Activated naive CD8-positive, alpha-beta T cell treated with anti-CD3 and anti-CD28 coated beads for 36 hours (primary cell): Measurements from ENCODE around the gene FAM193A. TPM values are rescaled to one million over a fixed set of nuclear protein-coding genes. Genes with fewer than 3 reads are reported as not detected.
A peak's percentile ranks its signal among the peaks of the same experiment; 100 is the strongest.
"Not testable (repeated sequence)": the region's sequence is repeated elsewhere in the genome, so short reads cannot be mapped to it uniquely, and the experiment has no call there.

Experiments
- DNase-seq: peaks from one replicate; pipeline ENCODE4 v3.0.0; 2021
- H3K27ac Mint-ChIP-seq: one replicate; pipeline ENCODE4 v1.8.0; 2022; ENCODE audit warnings: mild to moderate bottlenecking, moderate library complexity, mixed read lengths
- H3K27me3 Mint-ChIP-seq: one replicate; pipeline ENCODE4 v1.8.0; 2022; ENCODE audit warnings: mild to moderate bottlenecking, mixed read lengths
- H3K36me3 Mint-ChIP-seq: one replicate; pipeline ENCODE4 v1.8.0; 2021; ENCODE audit warnings: mild to moderate bottlenecking, mixed read lengths
- H3K4me1 Mint-ChIP-seq: one replicate; pipeline ENCODE4 v1.8.0; 2021; ENCODE audit warnings: mixed read lengths
- H3K4me3 Mint-ChIP-seq: one replicate; pipeline ENCODE4 v1.8.0; 2022; ENCODE audit warnings: mild to moderate bottlenecking, moderate library complexity, mixed read lengths
- H3K9me3 Mint-ChIP-seq: one replicate; pipeline ENCODE4 v1.8.0; 2022; ENCODE audit warnings: mixed read lengths
- total RNA-seq, 2 experiments: library from RNA; stranded (reverse); gene quantifications; one replicate each; pipeline ENCODE4 v1.2.3, GENCODE V29; 2021

FAM193A gene
- total RNA-seq, 2 experiments from 2014 or later = 18.9 TPM

DNA sequence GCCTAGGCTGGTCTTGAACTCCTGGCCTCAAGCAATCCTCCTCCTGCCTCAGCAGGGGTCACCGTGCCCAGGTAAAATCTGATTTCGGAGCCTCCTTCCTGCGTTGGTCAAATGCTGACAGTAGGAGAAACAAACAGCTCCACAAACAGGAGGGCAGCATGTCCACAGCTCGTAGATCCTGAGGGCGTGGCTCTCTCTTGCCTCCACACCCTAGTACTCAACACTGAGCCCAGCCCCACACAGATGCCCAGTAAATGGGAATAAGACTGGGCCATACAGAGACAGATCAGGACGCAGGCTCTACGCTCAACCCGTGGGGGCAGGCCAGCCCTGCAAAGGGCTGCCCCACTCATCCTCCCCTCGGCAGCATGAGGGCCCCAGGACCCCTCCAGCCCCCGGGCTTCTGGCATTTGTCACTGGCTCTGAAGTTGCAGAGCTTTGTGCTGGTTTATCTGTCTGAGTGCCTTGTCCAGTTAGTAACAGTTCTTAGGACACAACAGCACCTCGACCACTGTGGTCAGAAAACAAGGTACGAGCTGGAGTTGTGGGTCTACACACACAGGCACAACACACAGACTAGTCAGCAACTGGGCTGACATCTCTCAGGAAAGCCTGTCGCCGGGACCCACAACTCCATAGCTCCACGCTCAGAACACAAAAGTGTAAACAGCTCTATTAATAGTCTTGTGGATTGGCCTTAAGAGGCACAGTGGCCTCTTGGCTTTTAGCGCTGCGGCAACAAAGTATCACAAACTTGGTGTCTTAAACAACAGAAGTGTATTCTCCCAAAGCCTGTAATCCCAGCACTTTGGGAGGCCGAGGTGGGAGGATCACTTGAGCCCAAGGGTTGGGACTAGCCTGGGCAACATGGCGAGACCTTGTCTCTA, 214.5 kb downstream of the FAM193A start:
- H3K4me1 Mint-ChIP-seq = peaks cover 45% of the 10 kb centered on the region

DNA sequence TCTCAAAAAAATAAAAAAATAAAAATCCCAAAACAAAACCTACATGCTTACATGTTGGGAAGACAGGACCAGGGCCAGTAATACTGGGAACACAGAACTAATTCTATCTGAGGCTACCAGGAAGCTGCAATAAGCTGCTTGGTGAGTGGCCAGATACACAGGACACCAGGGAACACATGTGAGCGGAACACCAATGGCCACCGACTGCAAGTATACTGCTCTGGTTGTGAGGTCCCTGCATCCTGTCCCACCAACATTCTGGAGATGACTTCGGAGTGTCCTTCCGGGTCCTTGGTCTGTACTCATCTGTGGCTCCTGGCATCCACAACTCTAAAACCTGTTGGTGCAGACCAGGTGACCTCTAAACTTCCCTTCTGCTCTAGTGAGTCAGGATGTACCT, 217.0 kb downstream of the FAM193A start:
- Mint-ChIP-seq H3K4me1 (peaks cover 28% of the 10 kb centered on the region), H3K36me3 (peaks cover 4% of the 10 kb centered on the region), H3K9me3 (no peaks in the 10 kb centered on the region), H3K27ac (no peak overlapping the region), H3K27me3 (no peaks in the 10 kb centered on the region), H3K4me3 (no peak overlapping the region)
- DNase-seq = no peak

More for the DNA sequence above, 214.5 kb downstream of the FAM193A start:
- H3K36me3 Mint-ChIP-seq = peaks cover 18% of the 10 kb centered on the region
- DNase-seq = no peak
- no peak overlapping the region for H3K27ac Mint-ChIP-seq
- H3K27me3 Mint-ChIP-seq = no peaks in the 10 kb centered on the region
- H3K4me3 Mint-ChIP-seq = no peak overlapping the region
- H3K9me3 Mint-ChIP-seq = no peaks in the 10 kb centered on the region

DNA sequence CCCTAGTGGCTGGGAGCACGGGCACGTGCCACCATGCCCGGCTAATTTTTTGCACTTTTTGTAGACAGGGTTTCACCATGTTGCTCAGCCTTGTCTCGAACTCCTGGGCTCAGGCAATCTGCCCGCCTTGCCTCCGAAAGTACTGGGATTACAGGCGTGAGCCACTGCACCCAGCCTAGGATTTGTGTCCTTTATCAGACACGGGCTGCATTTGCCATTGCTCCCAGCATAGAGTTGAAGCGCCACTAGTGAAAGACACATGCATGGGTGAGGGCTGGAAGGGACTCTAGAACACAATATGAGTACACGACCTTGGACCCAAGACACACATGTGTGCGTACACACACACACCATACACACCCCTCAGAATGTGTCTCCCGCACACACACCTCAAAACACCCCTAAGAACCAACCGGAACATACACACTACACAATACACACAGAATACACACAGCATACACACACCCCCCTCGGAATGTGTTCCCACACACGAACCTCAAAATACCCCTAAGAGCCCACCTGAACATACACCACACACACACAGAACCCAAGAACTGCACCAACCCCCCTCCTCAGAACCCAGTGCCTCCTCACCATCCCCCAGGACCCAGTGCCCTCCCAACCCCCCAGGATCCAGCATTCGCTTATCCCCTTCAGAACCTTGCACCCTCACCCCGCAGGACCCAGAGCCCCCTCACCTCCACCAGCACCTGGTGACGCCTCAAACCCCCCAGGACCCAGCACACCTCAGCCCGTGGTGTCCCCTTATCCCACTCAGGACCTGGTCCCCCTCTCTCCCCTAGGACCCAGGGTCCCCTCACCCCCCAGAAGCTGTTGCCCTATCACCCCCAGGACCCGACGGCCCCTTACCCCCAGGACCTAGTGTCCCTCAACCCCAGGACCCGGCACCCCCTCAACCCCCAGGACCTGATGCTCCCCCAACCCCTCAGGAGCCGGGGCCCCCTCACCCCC, 218.7 kb downstream of the FAM193A start:
- Mint-ChIP-seq H3K4me1 (peaks cover 24% of the 10 kb centered on the region), H3K4me3 (peak overlapping the region; percentile 84), H3K27me3 (no peaks in the 10 kb centered on the region), H3K27ac (peak overlapping the region; percentile 75), H3K36me3 (peaks cover 4% of the 10 kb centered on the region), H3K9me3 (no peaks in the 10 kb centered on the region)
- no peak for DNase-seq

DNA sequence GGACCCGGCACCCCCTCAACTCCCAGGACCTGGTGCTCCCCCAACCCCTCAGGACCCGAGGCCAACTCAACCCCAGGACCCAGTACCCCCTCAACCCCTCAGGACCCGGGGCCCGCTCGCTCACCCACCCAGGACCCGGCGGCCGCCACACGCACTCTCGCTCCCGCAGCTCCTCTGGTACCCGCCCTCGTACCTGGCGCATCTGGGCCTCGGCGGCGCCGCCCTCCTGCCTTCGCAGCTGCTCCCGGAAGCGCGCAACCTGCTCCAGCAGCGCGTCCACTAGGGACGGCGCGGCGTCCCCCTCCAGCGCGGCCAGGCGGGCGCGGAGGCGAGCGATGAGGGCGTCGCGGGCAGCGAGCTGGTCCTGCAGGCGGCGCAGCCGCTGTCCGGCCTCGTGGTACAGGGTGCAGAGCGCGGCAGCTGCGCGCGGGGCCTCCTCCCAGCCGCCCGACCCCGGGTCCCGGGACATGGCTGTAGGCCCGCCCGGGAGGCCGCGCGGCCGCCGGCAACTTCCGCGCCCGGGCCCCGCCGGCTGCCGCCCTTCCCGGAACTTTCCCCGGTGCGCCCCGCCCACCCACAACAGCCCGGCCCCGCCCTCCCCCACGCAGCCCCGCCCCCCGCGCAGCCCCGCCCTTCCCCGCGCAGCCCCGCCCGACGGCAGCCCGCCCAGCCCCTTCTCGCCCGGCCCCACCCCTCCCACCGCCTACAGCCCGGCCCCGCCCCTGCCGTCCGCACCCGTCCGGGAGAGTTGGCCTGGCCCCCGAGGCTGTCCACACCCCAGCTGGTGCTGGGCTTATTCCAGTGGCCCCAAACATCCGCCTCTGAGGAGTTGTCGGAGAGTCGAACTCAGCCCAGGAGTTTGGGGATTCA, 219.6 kb downstream of the FAM193A start, which contains the start of gene TNIP2:
Gene TNIP2 (minus strand): TSS at position 516 of the 870 bp plus-strand sequence. CDS start 47 bp downstream, at position 469.
- H3K36me3 Mint-ChIP-seq = peaks cover 4% of the 10 kb centered on the region
- H3K9me3 Mint-ChIP-seq = no peaks in the 10 kb centered on the region
- H3K27ac Mint-ChIP-seq = peak within 1 kb of the TSS; percentile 75
- H3K4me1 Mint-ChIP-seq = peaks cover 24% of the 10 kb centered on the region
- no peaks in the 10 kb centered on the region for H3K27me3 Mint-ChIP-seq
- peak within 1 kb of the TSS; percentile 84 for H3K4me3 Mint-ChIP-seq
- peak; percentile 82 for DNase-seq

DNA sequence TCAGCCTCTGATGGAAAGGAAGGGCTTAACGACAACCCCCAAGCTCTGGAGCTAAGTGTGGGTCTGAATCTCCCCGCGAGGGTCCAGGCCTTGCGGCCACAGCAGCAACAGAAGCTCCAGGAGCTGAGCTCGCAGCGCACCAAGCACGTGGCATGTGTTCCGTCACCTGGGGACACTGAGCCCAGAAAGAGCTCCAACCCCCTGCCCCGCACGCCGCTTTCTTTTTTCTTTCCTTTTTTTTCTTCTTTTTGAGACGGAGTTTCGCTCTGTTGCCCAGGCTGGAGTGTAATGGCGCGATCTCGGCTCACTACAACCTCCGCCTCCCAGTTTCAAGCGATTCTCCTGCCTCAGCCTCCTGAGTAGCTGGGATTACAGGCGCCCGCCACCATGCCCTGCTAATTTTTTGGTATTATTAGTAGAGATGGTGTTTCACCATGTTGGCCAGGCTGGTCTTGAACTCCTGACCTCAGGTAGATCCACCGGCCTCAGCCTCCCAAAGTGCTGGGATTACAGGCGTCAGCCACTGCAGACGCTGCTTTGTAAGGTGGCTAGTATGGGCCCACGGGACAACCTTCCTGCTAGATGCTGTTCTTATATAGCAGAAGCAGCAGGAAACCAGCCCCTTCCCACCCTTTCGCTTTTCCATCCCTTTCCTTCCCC, 220.4 kb downstream of the FAM193A start:
- peak overlapping the region; percentile 45 for H3K27ac Mint-ChIP-seq
- H3K36me3 Mint-ChIP-seq = peaks cover 4% of the 10 kb centered on the region

DNA sequence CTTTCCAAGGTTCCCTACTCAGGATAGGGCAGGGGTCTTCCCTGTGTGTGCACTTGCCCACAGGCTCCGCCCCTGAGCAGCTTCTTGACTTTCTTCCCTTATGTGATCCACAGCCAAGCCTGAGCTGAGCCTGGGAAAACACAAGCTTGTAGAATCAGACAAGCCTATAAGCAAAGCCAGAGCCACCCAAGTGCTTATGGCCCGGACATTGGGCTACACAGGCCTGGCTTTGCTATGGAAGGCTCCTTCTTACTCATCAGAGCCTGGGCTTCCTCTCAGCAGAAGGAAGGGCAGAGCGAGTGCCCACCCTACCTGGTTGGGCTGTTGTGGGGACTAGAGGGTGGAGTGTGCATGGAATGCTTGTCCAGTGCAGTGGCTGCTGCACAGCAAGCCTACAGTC, 221.0 kb downstream of the FAM193A start:
- H3K4me1 Mint-ChIP-seq = peaks cover 25% of the 10 kb centered on the region
- peaks cover 4% of the 10 kb centered on the region for H3K36me3 Mint-ChIP-seq
- H3K27ac Mint-ChIP-seq = no peak overlapping the region
- DNase-seq = no peak
- no peaks in the 10 kb centered on the region for H3K9me3 Mint-ChIP-seq
- H3K4me3 Mint-ChIP-seq = no peak overlapping the region
- H3K27me3 Mint-ChIP-seq = no peaks in the 10 kb centered on the region

More for the DNA sequence above, 220.4 kb downstream of the FAM193A start:
- Mint-ChIP-seq H3K4me3 (peak overlapping the region; percentile 59), H3K27me3 (no peaks in the 10 kb centered on the region), H3K4me1 (peaks cover 25% of the 10 kb centered on the region), H3K9me3 (no peaks in the 10 kb centered on the region)
- no peak for DNase-seq

DNA sequence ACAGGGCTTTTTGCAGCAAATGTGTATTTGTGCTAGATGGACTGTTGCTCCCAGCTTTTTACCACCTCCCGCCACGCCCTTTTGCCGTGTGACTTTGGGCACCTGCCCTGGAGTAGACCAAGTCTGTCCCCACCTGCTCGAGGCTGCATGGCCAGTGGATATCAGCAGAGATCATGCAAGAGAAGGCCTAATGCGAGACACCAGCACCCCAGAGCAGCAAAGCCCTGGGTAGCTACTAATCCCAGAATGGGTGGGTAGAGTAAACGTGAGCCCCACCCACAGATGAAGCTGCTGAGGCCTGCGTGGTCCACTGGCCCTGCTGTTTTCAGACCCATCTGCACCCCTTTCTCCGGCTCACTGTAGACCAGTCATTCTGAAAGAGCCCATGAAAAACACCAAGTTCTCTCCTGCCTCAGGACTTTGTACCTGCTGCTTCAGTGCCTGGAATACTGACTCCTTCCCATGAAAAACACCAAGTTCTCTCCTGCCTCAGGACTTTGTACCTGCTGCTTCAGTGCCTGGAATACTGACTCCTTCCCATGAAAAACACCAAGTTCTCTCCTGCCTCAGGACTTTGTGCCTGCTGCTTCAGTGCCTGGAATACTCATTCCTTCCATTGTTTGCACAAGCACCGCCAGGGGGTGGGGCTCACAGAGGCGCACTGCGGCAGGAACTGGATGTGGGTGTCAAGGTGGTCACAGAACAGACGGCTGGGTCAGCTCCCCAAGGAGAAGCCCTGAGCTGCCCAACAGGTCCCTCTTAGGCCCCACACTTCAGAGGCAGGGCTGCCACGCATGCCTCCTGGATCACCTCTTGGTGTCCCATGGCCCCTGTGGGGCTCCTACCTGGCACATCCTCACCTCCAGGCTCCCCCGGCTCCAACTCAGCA, 224.8 kb downstream of the FAM193A start:
- no peaks in the 10 kb centered on the region for H3K9me3 Mint-ChIP-seq
- no peak overlapping the region for H3K4me3 Mint-ChIP-seq
- no peak overlapping the region for H3K27ac Mint-ChIP-seq
- peak; percentile 30 for DNase-seq
- H3K36me3 Mint-ChIP-seq = no peaks in the 10 kb centered on the region
- H3K27me3 Mint-ChIP-seq = no peaks in the 10 kb centered on the region
- peaks cover 8% of the 10 kb centered on the region for H3K4me1 Mint-ChIP-seq

DNA sequence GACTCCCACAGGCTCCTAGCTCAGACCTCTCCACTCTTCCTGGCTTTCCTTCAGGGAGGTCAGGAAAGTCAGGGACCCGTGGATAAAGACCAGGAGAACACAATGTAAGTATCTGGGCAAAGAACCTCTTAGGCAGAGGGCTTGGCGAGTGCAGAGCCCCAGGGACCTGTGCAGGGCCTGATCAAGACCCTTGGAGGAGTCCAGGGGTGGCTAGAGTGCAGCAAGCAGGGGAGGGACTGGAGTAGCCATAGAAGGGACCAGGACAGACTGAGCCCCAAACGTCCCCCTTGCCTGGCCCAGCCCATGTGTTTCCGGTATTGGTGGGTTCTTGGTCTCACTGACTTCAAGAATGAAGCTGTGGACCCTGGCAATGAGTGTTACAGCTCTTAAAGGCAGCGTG, 225.6 kb downstream of the FAM193A start:
- H3K4me1 Mint-ChIP-seq = peaks cover 4% of the 10 kb centered on the region
- no peaks in the 10 kb centered on the region for H3K36me3 Mint-ChIP-seq
- H3K27me3 Mint-ChIP-seq = no peaks in the 10 kb centered on the region
- H3K27ac Mint-ChIP-seq = no peak overlapping the region
- H3K9me3 Mint-ChIP-seq = no peaks in the 10 kb centered on the region
- DNase-seq = no peak
- H3K4me3 Mint-ChIP-seq = no peak overlapping the region

DNA sequence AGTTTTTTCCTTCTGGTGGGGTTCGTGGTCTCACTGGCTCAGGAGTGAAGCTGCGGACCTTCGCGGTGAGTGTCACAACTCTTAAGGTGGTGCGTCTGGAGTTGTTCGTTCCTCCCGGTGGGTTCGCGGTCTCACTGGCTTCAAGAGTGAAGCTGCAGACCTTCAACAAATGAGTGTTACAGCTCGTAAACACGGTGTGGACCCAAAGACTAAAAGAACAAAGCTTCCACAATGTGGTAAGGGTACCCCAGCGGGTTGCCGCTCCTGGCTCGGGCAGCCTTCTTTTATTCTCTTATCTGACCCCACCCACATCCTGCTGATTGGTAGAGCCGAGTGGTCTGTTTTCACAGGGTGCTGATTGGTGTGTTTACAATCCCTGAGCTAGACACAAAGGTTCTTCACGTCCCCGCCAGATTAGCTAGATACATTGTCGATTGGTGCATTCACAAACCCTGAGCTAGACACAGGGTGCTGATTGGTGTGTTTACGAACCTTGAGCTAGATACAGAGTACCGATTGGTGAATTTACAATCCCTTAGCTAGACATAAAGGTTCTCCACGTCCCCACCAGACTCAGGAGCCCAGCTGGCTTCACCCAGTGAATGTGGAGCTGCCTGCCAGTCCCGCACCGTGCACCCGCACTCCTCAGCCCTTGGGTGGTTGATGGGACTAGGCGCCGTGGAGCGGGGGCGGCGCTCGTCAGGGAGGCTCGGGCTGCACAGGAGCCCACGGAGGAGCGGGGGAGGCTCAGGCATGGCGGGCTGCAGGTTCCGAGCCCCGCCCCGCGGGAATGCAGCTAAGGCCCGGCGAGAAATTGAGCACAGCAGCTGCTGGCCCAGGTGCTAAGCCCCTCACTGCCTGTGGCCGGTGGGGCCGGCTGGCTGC, 226.3 kb downstream of the FAM193A start:
- not testable (repeated sequence) for H3K4me3 Mint-ChIP-seq, H3K27ac Mint-ChIP-seq, H3K4me1 Mint-ChIP-seq, DNase-seq, H3K36me3 Mint-ChIP-seq, H3K27me3 Mint-ChIP-seq, H3K9me3 Mint-ChIP-seq

DNA sequence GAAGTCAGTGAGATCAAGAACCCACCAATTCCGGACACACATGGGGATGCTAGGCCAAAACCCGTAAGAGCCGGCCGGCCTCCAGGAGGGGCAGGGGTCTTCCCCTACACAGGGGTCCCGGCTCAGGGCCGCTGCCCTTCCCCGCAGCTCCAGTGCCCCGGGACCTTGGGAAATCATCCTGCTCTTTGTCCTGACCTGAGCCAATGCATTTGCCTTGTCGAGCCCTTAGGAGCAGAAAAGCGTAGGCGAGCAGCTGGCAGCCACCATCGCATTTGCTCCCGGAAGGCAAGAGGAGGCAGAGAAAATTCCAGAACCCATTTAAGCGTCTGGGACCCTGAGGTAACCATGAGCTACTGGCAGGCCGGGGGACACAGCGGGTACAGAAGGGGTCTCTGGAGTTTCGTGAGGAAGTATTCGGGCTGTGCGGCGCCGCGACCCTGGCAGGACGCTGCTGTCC, 227.1 kb downstream of the FAM193A start:
- no peaks in the 10 kb centered on the region for H3K36me3 Mint-ChIP-seq
- H3K4me3 Mint-ChIP-seq = peak overlapping the region; percentile 47
- H3K27ac Mint-ChIP-seq = no peak overlapping the region
- no peaks in the 10 kb centered on the region for H3K9me3 Mint-ChIP-seq
- H3K4me1 Mint-ChIP-seq = peaks cover 4% of the 10 kb centered on the region
- DNase-seq = no peak
- no peaks in the 10 kb centered on the region for H3K27me3 Mint-ChIP-seq

DNA sequence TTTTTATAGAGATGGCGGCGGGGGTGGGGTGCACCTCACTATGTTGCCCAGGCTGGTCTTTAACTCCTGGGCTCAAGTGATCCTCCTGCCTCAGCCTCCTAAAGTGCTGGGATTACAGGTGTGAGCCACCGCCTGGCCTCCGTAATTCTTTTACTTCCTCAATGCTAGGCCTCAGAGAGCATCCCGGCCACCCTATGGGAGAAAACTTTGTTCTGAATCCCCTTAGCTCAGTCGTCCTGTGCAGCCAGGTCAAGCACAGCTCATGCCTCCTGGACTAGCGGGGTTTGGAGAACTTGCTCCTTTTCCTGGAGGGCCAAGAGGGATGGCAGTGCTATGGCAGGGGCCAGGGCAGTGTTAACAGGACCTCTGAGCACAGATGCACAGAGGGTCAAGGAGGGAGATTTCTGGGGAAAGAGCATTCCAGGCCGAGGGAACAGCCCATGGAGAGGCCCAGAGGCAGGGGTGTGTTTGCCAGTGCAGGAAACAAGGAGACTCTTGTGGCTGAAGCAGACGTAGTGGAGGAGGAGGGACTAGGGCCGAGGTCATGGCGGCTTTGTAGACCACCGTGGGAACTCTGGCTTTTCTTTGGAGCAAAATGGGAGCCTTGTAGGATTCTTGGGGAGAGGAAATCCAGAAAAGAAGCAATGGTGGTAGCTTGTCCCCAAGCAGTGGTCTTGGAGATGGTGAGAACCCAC, 229.5 kb downstream of the FAM193A start:
- no peaks in the 10 kb centered on the region for H3K9me3 Mint-ChIP-seq
- DNase-seq = no peak
- no peak overlapping the region for H3K4me3 Mint-ChIP-seq
- peaks cover 18% of the 10 kb centered on the region for H3K4me1 Mint-ChIP-seq
- H3K27me3 Mint-ChIP-seq = no peaks in the 10 kb centered on the region
- H3K27ac Mint-ChIP-seq = no peak overlapping the region
- no peaks in the 10 kb centered on the region for H3K36me3 Mint-ChIP-seq
